ENCODE measurements around the gene CEACAM6.
"Not testable (repeated sequence)": the region's sequence is repeated elsewhere in the genome, so short reads cannot be mapped to it uniquely, and the experiment has no call there.

Gene CEACAM6

DNA sequence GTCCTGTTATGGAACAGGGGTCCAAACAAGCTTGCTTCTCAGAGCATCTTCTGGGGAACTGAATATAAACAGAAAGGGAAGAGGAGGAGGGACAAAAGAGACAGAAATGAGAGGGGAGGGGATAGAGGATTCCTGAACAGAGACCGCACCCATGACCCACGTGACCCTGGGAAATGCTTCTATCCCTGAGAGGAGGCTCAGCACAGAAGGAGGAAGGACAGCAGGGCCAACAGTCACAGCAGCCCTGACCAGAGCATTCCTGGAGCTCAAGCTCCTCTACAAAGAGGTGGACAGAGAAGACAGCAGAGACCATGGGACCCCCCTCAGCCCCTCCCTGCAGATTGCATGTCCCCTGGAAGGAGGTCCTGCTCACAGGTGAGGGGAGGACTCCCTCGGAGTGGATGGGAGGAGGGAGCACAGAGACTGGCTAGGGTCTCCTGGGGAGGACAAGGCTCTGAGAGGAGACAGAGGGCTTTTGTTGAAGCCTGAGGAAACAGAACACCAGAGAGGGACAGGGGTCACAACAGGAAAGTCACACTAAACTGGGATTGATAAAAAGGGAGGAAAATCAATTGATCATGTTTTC is at the start of gene CEACAM6:
Gene CEACAM6 (plus strand): TSS at position 203 of the 586 bp plus-strand sequence. CDS start 109 bp downstream, at position 312.
- no peak for DNase-seq (ENCODE audit: low read depth)

DNA sequence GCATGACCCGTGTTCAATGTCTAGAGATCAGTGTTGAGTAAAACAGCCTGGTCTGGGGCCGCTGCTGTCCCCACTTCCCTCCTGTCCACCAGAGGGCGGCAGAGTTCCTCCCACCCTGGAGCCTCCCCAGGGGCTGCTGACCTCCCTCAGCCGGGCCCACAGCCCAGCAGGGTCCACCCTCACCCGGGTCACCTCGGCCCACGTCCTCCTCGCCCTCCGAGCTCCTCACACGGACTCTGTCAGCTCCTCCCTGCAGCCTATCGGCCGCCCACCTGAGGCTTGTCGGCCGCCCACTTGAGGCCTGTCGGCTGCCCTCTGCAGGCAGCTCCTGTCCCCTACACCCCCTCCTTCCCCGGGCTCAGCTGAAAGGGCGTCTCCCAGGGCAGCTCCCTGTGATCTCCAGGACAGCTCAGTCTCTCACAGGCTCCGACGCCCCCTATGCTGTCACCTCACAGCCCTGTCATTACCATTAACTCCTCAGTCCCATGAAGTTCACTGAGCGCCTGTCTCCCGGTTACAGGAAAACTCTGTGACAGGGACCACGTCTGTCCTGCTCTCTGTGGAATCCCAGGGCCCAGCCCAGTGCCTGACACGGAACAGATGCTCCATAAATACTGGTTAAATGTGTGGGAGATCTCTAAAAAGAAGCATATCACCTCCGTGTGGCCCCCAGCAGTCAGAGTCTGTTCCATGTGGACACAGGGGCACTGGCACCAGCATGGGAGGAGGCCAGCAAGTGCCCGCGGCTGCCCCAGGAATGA is 48.4 kb upstream of the CEACAM6 start:
- no peak for DNase-seq (ENCODE audit: low read depth)

DNA sequence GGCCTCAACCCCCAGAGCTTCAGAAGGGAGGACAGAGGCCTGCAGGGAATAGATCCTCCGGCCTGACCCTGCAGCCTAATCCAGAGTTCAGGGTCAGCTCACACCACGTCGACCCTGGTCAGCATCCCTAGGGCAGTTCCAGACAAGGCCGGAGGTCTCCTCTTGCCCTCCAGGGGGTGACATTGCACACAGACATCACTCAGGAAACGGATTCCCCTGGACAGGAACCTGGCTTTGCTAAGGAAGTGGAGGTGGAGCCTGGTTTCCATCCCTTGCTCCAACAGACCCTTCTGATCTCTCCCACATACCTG is 47.9 kb upstream of the CEACAM6 start:
- DNase-seq (ENCODE audit: low read depth): no peak

DNA sequence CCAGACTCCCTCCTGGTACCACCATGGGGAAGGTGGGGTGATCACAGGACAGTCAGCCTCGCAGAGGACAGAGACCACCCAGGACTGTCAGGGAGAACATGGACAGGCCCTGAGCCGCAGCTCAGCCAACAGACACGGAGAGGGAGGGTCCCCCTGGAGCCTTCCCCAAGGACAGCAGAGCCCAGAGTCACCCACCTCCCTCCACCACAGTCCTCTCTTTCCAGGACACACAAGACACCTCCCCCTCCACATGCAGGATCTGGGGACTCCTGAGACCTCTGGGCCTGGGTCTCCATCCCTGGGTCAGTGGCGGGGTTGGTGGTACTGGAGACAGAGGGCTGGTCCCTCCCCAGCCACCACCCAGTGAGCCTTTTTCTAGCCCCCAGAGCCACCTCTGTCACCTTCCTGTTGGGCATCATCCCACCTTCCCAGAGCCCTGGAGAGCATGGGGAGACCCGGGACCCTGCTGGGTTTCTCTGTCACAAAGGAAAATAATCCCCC is 47.4 kb upstream of the CEACAM6 start:
- no peak for DNase-seq (ENCODE audit: low read depth)

DNA sequence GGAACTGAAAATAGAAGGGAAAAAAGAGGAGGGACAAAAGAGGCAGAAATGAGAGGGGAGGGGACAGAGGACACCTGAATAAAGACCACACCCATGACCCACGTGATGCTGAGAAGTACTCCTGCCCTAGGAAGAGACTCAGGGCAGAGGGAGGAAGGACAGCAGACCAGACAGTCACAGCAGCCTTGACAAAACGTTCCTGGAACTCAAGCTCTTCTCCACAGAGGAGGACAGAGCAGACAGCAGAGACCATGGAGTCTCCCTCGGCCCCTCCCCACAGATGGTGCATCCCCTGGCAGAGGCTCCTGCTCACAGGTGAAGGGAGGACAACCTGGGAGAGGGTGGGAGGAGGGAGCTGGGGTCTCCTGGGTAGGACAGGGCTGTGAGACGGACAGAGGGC is 46.8 kb upstream of the CEACAM6 start, which contains the start of gene CEACAM5:
Gene CEACAM5 (plus strand): TSS at position 146 of the 400 bp plus-strand sequence. CDS start 106 bp downstream, at position 252.
- DNase-seq (ENCODE audit: low read depth): no peak

DNA sequence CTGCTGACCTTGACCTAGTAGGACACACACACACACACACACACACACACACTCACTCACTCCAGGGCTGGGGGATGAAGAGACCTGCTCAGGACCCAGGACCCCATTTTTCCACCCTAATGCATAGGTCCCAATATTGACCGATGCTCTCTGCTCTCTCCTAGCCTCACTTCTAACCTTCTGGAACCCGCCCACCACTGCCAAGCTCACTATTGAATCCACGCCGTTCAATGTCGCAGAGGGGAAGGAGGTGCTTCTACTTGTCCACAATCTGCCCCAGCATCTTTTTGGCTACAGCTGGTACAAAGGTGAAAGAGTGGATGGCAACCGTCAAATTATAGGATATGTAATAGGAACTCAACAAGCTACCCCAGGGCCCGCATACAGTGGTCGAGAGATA is 45.8 kb upstream of the CEACAM6 start:
- DNase-seq (ENCODE audit: low read depth): not testable (repeated sequence)

DNA sequence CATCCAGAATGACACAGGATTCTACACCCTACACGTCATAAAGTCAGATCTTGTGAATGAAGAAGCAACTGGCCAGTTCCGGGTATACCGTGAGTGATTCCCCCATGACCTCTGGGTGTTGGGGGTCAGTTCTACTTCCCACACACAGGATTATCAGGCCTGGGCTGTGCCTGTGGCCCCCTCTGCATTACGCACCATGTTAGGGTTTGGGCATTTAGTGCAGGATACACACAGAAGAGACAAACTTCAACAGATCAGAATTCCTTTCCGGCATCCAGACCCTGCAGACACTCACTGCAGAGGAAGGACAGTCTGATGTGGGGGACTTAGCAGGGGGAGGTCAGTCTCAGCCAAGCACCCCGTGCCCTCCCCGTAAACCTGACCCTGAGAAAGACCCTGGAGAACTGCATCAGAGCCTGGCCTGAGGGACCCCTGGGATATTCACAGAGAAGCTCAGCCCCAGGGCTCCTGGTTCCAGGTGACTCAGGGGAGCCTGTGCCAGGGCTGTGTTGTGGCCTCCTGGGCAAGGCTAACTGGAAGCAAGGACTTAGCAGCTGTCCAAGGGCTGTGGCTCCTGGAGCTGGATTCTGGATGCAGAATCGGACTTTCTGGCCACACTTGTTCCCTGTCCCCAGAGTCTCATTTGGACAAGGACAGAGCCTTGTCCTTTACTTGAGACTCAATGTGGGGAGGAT is 45.2 kb upstream of the CEACAM6 start:
- no peak for DNase-seq (ENCODE audit: low read depth)

DNA sequence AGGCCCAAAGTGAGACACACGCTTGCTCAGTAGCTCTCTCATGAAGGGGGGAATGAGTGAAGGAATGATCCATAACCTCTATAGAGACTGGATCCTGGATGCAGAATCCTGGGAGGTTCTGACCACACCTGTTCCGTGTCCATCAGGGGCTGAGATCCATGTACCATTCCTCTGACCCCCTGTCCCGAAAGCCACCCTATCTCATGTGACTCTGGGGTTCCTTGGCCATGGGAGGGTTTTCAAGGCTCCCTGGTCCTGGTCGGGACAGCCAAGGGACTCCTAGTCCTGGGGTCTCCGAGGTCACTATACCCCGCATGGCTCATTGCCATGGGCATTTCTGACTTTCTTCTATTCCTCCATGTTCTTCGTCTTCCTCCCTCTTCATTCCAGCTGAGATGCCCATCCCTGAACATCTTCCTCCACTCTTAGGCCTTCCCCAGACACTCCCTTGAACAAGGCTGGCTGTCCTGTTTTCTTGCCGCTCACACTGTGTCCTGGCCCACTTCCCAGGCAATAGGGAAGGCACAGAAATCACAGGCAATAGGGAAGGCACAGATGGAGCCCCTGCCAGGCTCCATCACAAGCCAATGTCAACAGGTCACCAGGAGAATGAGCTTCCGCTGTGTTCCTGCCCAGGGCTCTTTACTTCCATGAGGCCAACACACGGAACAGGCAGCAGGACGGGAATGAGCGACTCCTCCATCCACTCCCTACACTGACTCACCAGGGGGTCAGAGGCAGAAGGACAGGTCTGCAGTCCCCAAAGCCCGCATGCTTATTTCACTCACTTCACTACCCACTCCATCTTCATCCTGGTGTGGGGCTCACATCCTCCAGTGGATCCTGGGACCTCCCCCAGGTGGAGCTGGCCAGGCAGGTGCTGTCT is 43.7 kb upstream of the CEACAM6 start:
- no peak for DNase-seq (ENCODE audit: low read depth)

DNA sequence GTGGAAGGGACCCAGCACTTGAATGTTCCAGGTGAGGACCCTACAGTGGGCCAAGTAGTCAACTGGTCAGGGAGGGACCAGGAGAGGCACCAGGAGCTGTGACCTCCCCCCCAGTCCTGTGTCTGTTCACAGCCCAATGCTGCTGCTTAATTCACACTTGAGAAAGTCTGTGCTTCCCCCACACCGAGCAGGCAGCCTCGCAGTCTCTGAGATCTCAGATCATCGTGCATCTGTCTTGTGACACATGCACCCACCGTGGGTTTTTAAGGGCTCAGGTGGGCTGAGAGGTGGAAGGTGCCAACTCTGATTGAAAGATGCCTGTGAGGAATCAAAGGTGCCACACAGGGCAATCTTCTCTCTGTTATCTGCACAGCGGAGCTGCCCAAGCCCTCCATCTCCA is 40.7 kb upstream of the CEACAM6 start:
- DNase-seq (ENCODE audit: low read depth): no peak

DNA sequence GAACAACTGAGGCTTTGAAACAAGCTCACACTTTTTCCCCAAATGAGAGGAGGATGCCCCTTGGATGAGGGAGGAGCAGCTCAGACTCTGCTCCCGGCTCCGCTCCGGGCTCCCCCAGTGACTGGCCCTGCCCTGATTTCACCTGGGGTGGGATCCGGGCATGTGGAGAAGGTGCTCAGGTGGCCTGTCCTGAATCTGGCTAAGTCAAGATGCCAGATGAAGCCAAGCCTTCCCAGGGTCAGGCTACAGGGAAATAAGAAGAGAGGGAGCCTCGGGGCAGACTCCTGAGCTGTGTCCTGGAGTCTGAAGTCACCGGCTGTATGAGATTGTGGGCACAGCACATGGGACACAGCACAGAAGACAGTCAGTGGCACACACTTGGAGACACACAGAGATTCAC is 36.6 kb upstream of the CEACAM6 start:
- DNase-seq (ENCODE audit: low read depth): no peak

DNA sequence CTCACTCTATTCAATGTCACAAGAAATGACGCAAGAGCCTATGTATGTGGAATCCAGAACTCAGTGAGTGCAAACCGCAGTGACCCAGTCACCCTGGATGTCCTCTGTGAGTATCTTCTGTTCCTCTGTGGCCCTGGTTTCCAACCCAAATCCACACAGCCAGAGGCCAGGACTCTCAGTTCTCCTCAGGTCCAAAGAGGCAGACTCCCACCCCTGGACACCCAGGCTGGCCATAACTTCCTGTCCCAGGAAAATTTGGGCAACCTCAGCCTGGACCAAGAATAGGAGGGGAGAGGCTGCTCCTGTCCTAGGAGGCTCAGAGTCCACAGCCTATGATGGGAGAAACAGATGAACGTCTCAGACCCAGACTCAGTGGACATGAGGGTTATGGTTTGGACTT is 35.2 kb upstream of the CEACAM6 start:
- no peak for DNase-seq (ENCODE audit: low read depth)

DNA sequence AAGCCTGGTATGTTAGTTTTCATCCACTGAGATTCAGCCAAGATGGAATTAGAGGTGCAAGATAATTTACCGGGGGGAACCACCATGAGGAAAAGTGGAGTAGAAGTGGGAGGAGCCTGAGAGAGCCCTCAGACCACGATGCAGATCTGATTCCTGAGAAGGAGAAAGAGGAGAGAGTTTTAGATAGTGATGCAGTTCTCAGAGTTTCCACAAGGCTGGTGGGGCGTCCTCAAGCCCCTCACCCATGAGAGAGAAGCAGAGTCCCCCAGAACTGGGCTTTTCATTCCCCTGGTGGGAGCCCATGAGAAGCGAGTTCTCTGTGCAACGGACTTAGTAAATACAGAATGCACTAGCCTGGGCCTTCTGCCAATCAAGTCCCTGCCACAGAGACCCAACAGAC is 28.8 kb upstream of the CEACAM6 start:
- no peak for DNase-seq (ENCODE audit: low read depth)

DNA sequence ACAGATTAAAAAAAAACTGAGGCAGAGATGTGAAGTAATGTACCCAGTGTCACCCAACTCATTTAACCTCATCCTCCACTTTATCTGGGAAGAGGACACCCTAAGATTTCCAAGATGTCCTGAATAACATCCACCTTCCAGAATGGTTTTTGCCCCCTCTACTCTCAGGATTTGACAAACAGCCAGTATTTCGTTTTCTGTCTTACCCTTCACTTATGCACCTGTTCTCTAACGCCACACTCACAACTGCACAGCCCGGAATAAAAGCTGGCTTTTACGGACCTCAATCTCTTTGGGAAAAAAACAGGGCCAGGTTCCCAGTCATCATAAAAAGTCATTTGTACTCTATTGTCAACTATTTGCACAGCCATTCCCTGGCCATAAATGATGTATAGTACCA is 21.2 kb upstream of the CEACAM6 start:
- no peak for DNase-seq (ENCODE audit: low read depth)

DNA sequence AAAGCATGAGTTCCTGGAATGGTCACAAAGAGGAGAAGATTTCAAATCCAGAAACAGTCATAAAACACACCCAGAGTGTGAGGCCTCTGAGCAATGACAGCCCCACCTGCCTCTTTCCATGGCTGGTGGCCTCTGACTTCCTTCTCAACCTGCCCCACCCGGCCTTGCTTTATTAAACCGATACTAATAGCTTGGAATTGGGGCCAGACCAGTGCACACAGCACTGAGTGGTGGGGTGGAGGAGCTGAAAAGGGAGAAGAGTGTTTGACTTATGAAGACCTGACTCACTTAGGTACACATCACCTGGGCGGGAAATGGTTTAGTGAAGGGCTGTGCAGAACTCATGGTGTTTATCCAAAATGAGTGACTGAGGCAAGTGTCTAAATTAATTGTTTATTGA is 20.7 kb upstream of the CEACAM6 start:
- no peak for DNase-seq (ENCODE audit: low read depth)

DNA sequence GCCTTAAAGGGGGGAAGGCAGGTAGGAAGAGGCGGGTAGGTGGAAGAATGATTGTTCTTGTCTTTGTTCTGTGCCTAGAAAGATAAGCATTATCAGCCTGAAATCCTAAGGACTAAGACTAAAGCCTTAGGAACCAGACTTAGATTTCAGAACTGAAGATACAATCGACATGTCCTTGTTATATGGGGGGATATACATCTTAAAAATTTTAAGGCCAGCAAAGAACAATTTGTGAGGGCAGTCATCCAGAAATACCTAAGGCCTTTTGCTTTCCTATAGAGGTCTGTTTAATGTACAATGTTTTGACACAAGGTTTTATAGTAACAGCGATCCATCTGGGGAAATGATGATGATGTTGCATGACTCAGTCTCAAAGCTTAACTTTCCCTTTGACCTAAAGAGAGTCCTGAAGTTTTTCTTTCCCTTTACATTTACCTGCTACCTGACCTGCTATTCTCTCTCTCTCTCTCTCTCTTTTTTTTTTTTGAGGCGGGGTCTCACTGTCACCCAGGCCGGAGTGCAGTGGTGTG is 20.2 kb upstream of the CEACAM6 start:
- DNase-seq (ENCODE audit: low read depth): no peak

DNA sequence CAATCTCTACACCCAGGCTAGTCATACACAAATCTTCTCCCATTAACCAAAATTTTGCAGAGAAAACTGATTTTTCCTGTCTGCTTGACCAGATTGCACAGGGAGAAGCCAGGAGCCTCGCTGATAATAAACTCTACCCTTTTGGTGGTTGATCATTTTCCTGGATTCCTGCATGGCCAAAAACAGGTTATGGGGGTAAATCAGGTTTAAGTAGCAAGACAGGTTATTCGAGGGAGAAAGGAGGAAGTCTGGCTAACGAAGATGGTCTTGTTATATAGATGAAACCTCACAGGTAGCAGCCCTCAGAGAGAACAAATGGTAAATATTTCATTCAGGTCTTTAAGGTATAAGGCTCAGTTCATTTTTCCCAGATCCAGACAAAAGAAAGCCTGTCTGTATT is 16.0 kb upstream of the CEACAM6 start:
- DNase-seq (ENCODE audit: low read depth): no peak

DNA sequence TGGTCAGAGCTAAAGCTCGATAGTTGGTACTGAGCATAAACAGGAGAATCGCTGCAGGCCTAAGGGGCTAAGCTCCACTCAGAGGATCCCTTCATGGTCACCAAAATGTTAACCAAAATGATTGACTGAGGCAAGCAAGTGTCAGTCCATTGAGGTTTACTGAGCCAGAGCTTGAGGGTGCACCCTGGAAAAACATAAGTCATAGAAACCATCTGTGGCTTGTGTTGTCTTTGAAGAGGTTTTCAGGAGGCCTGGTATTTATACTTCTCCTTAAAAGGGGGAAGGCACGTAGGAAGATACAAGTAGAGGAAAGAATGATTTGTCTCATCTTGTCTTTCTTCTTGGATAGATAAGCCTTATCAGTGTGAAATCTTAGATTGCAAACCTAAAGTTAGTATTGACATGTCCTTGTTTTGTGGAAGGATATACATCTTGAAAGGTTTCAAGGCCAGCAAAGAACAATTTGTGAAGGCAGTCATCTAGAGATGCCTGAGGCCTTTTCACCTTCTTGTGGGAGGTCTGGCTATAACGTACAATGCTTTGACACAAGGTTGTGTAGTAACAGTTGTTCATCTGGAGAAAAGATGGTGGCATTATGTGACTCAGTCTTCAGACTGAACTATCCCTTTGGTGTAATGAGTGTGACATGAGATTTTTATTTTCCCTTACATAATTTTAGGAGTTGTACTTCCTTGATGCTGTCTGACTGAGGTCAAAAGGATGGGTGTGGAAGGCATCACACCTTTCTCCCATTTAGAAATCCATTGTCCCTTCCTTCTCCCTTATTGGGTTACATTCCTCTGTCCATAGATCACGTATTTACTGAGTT is 14.7 kb upstream of the CEACAM6 start:
- no peak for DNase-seq (ENCODE audit: low read depth)

DNA sequence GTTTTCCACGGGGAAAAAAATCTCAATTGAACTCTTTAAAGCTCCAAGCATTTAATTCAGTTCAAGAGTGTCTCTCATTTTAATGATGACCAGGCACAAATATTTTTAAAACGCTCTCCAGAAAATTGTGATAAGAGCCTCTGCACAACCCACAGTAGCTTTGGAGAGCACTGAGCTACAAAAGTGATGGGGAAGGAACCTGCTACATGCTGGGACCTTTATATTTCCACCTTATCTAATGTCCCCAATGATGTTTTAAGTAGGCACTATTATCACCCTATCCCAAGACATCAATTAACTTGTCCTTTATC is 14.1 kb upstream of the CEACAM6 start:
- DNase-seq (ENCODE audit: low read depth): no peak

DNA sequence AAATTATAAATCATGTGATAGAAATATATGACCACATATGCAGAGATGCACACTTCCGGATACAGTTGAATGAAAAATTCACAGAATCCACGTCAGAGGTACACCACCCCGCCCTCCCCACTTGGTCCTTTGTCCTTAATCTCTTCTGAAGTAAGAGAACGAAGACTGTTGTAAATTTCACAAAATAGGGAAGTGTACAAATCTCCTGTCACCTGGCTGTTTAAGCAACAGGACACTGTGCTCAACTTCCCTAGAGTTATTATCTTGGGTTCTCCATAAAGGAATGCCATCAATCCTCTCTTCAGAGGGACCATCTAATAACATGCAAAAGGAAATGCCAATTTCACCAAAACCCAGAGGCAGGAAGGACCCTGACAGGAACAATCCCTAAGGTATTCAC is 10.5 kb upstream of the CEACAM6 start:
- no peak for DNase-seq (ENCODE audit: low read depth)

DNA sequence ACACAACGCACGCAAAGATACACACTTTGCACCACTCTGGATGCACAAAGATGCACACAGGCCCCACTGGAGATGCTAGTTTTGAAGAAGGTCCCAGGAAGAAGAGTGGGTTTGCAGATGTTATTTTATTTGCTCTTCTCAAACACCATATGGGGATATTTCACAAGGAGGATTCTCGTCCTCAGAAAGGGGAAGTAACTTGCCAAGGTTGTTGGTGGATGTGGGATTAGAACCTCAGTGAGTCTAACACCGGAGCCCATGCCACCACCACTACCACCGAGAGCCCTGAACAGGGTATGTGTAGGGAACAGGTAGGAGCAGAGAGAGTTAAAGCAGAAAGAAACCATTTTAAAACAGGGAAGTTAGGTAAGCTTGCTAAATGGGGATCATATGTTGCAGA is 9.6 kb upstream of the CEACAM6 start:
- DNase-seq (ENCODE audit: low read depth): no peak

DNA sequence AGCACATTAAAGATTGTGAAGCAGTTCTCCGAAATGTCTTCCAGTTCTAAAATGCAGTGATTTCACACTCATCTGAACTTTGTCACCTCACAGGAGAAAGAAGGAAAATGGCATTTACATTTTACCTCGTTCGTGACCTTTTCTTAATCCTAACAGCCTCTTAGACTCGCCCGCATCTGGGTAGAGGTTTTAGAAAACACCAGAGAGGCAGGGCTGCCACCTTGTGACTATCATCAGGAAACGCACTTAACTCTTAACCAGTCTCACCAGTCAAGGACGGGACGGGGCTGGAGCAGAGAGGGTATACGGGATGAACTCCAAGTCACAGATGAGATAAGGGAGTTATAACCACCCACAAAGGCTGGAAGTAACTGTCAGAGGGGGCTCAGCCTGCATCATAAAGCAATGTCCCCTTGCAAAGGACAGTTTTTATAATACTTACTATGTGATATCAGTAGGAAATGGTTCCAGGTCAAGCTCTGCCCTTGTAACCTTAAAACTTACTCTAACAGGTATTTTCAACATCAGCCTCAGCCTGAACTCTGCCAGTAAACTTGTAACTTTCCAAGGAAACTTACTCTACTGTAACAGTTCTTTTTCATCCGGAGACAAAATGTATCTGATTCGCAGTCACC is 8.6 kb upstream of the CEACAM6 start:
- peak; percentile 41 for DNase-seq (ENCODE audit: low read depth)
